SK-N-SH treated with all-trans-retinoic acid at 6 μM for 48 hours (cell line): Measurements from ENCODE around the gene PCNT.

Experiments used
- ATAC-seq: fragments of 200-7000 bp; cut with Tn5 transposase; 3 replicates; pipeline ENCODE4 v1.9.1; 2020; ENCODE audit warnings: mild to moderate bottlenecking, moderate library complexity
- ARNTL ChIP-seq: fragments of 450-650 bp; formaldehyde crosslinking; IDR thresholded peaks from 2 replicates; pipeline ENCODE4 v1.5.0; 2020; ENCODE audit warnings: low read depth, mild to moderate bottlenecking, moderate library complexity, borderline replicate concordance
- BACH2 ChIP-seq: fragments of 250-450 bp; sonication (Bioruptor Pico); IDR thresholded peaks from 2 replicates; pipeline ENCODE4 v1.9.0; 2021; ENCODE audit warnings: mild to moderate bottlenecking, borderline replicate concordance
- CSDC2 ChIP-seq: fragments of 250-450 bp; sonication (Bioruptor Pico); IDR thresholded peaks from 2 replicates; pipeline ENCODE4 v1.5.0; 2020; ENCODE audit warnings: mild to moderate bottlenecking, moderate library complexity
- ESRRG ChIP-seq: fragments of 250-450 bp; sonication (Bioruptor Pico); IDR thresholded peaks from 2 replicates; pipeline ENCODE4 v1.6.1; 2021; ENCODE audit warnings: mild to moderate bottlenecking
- GLIS3 ChIP-seq: fragments of 250-450 bp; sonication (Bioruptor Pico); IDR thresholded peaks from 2 replicates; pipeline ENCODE4 v1.5.0; 2020; ENCODE audit warnings: mild to moderate bottlenecking, moderate library complexity
- ISL1 ChIP-seq: fragments of 250-450 bp; sonication (Bioruptor Pico); IDR thresholded peaks from 2 replicates; pipeline ENCODE4 v2.1.2; 2022; ENCODE audit warnings: mild to moderate bottlenecking, moderate library complexity
- OSR1 ChIP-seq: fragments of 250-450 bp; sonication (Bioruptor Pico); IDR thresholded peaks from 2 replicates; pipeline ENCODE4 v1.8.0; 2022; ENCODE audit warnings: moderate library complexity, mild to moderate bottlenecking, inconsistent platforms
- SNAI2 ChIP-seq: fragments of 250-450 bp; sonication (Bioruptor Pico); IDR thresholded peaks from 2 replicates; pipeline ENCODE4 v1.5.0; 2020; ENCODE audit warnings: mild to moderate bottlenecking, moderate library complexity
- TOX ChIP-seq: fragments of 250-450 bp; sonication (Bioruptor Pico); IDR thresholded peaks from 2 replicates; pipeline ENCODE4 v1.8.0; 2021; ENCODE audit warnings: mild to moderate bottlenecking, moderate library complexity, borderline replicate concordance
- ZFP3 ChIP-seq: fragments of 250-450 bp; sonication (Bioruptor Pico); IDR thresholded peaks from 2 replicates; pipeline ENCODE4 v1.5.0; 2020; ENCODE audit warnings: mild to moderate bottlenecking, moderate library complexity
- ZFP30 ChIP-seq: fragments of 450-650 bp; formaldehyde crosslinking; IDR thresholded peaks from 2 replicates; pipeline ENCODE4 v1.5.0; 2022; ENCODE audit warnings: mild to moderate bottlenecking, moderate library complexity
- ZNF565 ChIP-seq: fragments of 450-650 bp; formaldehyde crosslinking; conservative IDR thresholded peaks from 2 replicates; pipeline ENCODE4 v1.5.0; 2020; ENCODE audit warnings: low read depth, mild to moderate bottlenecking, moderate library complexity
- ZNF70 ChIP-seq: fragments of 450-650 bp; formaldehyde crosslinking; IDR thresholded peaks from 2 replicates; pipeline ENCODE4 v1.5.0; 2020; ENCODE audit warnings: mild to moderate bottlenecking, moderate library complexity
- ZNF8 ChIP-seq: fragments of 450-650 bp; formaldehyde crosslinking; IDR thresholded peaks from 2 replicates; pipeline ENCODE4 v1.5.0; 2020; ENCODE audit warnings: mild to moderate bottlenecking, moderate library complexity
- TF ChIP-seq, protein P1 (sequence below): fragments of 250-450 bp; sonication (Bioruptor Pico); IDR thresholded peaks from 2 replicates; pipeline ENCODE4 v1.5.1; 2020; ENCODE audit warnings: low read depth, mild to moderate bottlenecking, moderate library complexity
- TF ChIP-seq, protein P2 (sequence below): fragments of 250-450 bp; sonication (Bioruptor Pico); IDR thresholded peaks from 2 replicates; pipeline ENCODE4 v1.5.0; 2020; ENCODE audit warnings: mild to moderate bottlenecking, moderate library complexity
- TF ChIP-seq, protein P3 (sequence below): fragments of 250-450 bp; sonication (Bioruptor Pico); IDR thresholded peaks from 2 replicates; pipeline ENCODE4 v1.5.1; 2021; ENCODE audit warnings: mild to moderate bottlenecking, moderate library complexity
- TF ChIP-seq, protein P4 (sequence below): fragments of 250-450 bp; sonication (Bioruptor Pico); IDR thresholded peaks from 2 replicates; pipeline ENCODE4 v1.8.0; 2020; ENCODE audit warnings: mild to moderate bottlenecking, moderate library complexity, borderline replicate concordance

Gene PCNT

DNA sequence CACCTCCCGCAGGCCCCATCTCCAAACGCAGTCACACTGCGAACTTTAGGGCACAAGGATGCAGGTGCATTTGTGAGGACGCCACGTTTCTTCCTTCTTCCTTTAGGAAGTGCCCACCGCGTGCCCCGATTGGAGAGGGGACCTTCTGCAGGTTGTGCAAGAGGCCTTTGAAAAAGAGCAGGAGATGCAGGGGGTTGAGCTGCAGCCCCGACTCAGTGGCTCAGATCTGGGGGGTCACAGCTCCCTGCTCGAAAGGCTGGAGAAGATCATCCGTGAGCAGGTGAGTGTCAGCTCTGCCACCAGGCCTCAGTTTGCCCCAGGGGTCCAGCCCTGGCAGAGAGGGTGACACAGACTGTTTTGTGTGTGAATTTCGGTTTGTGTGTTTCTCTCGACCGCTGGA, 103.6 kb downstream of the PCNT start:
- TF ChIP-seq CSDC2 (CRISPR knock-in tag): no peak
- no peak for TF ChIP-seq ESRRG (CRISPR knock-in tag)
- TF ChIP-seq BACH2 (CRISPR knock-in tag): no peak
- no peak for TF ChIP-seq ISL1 (CRISPR knock-in tag)
- no peak for TF ChIP-seq SNAI2 (CRISPR knock-in tag)
- TF ChIP-seq, all 23 proteins: peak for 0
- ATAC-seq: no peak

DNA sequence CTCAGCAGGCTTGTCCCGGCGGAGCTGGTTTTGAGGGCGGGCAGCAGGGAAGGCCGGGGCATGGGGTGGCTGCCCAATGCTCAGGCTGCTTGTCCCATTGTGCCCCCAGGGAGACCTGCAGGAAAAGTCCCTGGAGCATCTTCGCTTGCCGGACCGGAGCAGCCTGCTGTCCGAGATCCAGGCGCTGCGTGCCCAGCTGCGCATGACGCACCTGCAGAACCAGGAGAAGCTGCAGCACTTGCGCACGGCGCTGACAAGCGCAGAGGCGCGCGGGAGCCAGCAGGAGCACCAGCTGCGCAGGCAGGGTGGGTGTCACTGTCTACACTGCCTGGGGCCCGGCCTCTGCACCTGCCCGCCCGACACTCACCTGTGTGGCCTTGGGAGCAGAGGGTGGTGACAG, 104.3 kb downstream of the PCNT start:
- TF ChIP-seq, protein P1, sequence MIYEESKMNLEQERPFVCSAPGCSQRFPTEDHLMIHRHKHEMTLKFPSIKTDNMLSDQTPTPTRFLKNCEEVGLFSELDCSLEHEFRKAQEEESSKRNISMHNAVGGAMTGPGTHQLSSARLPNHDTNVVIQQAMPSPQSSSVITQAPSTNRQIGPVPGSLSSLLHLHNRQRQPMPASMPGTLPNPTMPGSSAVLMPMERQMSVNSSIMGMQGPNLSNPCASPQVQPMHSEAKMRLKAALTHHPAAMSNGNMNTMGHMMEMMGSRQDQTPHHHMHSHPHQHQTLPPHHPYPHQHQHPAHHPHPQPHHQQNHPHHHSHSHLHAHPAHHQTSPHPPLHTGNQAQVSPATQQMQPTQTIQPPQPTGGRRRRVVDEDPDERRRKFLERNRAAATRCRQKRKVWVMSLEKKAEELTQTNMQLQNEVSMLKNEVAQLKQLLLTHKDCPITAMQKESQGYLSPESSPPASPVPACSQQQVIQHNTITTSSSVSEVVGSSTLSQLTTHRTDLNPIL: no peak
- TF ChIP-seq ARNTL (CRISPR knock-in tag) (no peak), ZFP30 (CRISPR knock-in tag) (no peak), CSDC2 (CRISPR knock-in tag) (no peak), ZNF565 (CRISPR knock-in tag) (no peak), ISL1 (CRISPR knock-in tag) (no peak), GLIS3 (CRISPR knock-in tag) (no peak), TOX (CRISPR knock-in tag) (no peak), ZFP3 (CRISPR knock-in tag) (no peak), ZNF70 (no peak), OSR1 (CRISPR knock-in tag) (no peak)
- TF ChIP-seq, protein P2, sequence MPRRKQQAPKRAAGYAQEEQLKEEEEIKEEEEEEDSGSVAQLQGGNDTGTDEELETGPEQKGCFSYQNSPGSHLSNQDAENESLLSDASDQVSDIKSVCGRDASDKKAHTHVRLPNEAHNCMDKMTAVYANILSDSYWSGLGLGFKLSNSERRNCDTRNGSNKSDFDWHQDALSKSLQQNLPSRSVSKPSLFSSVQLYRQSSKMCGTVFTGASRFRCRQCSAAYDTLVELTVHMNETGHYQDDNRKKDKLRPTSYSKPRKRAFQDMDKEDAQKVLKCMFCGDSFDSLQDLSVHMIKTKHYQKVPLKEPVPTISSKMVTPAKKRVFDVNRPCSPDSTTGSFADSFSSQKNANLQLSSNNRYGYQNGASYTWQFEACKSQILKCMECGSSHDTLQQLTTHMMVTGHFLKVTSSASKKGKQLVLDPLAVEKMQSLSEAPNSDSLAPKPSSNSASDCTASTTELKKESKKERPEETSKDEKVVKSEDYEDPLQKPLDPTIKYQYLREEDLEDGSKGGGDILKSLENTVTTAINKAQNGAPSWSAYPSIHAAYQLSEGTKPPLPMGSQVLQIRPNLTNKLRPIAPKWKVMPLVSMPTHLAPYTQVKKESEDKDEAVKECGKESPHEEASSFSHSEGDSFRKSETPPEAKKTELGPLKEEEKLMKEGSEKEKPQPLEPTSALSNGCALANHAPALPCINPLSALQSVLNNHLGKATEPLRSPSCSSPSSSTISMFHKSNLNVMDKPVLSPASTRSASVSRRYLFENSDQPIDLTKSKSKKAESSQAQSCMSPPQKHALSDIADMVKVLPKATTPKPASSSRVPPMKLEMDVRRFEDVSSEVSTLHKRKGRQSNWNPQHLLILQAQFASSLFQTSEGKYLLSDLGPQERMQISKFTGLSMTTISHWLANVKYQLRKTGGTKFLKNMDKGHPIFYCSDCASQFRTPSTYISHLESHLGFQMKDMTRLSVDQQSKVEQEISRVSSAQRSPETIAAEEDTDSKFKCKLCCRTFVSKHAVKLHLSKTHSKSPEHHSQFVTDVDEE (CRISPR knock-in tag): no peak
- TF ChIP-seq, protein P3, sequence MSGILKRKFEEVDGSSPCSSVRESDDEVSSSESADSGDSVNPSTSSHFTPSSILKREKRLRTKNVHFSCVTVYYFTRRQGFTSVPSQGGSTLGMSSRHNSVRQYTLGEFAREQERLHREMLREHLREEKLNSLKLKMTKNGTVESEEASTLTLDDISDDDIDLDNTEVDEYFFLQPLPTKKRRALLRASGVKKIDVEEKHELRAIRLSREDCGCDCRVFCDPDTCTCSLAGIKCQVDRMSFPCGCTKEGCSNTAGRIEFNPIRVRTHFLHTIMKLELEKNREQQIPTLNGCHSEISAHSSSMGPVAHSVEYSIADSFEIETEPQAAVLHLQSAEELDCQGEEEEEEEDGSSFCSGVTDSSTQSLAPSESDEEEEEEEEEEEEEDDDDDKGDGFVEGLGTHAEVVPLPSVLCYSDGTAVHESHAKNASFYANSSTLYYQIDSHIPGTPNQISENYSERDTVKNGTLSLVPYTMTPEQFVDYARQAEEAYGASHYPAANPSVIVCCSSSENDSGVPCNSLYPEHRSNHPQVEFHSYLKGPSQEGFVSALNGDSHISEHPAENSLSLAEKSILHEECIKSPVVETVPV (CRISPR knock-in tag): no peak

DNA sequence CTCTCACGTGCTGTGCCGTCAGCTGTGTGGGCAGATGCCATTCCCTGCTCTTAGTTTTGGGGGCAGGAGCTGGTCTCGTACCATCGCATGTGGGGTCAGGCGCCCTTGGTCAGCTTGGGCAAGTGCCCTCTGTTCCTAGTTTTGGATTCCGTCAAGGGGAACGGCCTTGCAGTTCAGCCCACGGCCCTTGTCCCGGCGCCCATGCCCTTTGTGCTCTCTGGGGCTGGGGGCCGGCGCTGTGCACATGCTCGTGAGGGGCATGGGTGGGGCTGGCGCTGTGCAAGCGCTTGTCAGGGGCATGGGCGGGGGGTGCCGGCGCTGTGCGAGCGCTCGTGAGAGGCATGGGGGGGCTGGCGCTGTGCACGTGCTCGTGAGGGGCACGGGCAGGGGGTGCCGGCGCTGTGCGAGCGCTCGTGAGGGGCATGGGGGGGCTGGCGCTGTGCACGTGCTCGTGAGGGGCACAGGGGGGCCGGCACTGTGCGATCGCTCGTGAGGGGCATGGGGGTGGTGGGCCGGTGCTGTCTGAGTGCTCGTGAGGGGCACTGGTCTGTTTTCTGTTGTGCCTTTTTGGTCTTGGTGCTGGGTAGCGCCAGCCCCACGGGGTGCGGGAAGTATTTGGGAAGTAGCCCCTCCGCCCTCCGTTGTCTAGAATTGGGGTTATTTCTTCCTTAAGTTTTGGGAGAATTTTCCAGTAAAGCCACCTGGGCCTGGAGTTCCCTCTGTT, 105.2 kb downstream of the PCNT start:
- no peak for TF ChIP-seq ZFP3 (CRISPR knock-in tag)
- TF ChIP-seq ZNF8 (CRISPR knock-in tag): no peak
- TF ChIP-seq, protein P4, sequence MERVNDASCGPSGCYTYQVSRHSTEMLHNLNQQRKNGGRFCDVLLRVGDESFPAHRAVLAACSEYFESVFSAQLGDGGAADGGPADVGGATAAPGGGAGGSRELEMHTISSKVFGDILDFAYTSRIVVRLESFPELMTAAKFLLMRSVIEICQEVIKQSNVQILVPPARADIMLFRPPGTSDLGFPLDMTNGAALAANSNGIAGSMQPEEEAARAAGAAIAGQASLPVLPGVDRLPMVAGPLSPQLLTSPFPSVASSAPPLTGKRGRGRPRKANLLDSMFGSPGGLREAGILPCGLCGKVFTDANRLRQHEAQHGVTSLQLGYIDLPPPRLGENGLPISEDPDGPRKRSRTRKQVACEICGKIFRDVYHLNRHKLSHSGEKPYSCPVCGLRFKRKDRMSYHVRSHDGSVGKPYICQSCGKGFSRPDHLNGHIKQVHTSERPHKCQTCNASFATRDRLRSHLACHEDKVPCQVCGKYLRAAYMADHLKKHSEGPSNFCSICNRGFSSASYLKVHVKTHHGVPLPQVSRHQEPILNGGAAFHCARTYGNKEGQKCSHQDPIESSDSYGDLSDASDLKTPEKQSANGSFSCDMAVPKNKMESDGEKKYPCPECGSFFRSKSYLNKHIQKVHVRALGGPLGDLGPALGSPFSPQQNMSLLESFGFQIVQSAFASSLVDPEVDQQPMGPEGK (CRISPR knock-in tag): no peak
- ATAC-seq: no peak

More for the DNA sequence above, 104.3 kb downstream of the PCNT start:
- ATAC-seq: no peak

DNA sequence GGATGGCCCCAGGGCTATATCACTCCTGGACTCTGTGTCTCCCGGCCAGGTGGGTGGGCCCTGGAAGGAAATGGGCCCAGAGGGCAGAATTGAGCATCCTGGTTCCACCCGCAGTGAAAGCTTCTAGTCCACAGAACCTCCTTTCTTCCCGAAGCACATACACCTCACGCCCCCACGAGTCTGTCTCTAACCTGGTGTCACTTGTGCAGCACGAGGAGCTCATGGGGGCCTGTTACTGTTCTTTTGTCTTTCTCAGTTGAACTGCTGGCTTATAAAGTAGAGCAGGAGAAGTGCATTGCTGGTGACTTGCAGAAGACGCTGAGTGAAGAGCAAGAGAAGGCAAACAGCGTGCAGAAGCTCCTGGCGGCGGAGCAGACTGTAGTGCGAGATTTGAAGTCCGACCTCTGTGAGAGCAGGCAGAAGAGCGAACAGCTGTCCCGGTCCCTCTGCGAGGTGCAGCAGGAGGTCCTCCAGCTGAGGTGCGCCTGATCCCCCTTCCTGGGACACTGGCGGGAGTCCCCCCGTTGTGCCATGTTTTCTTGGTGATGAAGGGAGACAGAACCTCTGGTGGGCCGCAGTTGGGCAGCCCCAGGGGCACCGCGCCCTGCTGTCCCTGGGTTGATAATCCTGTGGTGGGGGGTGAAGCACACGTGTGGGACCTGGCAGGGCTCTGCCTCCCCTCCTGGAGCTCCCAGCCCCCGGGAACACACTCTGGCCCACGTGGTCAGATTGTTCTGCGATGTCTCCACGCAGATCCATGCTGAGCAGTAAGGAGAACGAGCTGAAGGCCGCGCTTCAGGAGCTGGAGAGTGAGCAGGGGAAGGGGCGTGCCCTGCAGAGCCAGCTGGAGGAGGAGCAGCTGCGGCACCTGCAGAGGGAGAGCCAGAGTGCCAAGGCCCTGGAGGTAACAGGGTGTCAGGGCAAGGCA, 106.1 kb downstream of the PCNT start:
- no peak for ATAC-seq
- TF ChIP-seq CSDC2 (CRISPR knock-in tag) (no peak), ZNF565 (CRISPR knock-in tag) (no peak), ISL1 (CRISPR knock-in tag) (no peak), TOX (CRISPR knock-in tag) (no peak)
- TF ChIP-seq, protein P3 (CRISPR knock-in tag): no peak
- TF ChIP-seq, protein P4 (CRISPR knock-in tag): no peak
